Esophagus squamous epithelium (tissue), 5 donors: ENCODE data around the gene SERPINA1. TPM values are rescaled to one million over a fixed set of nuclear protein-coding genes. Genes with fewer than 3 reads are reported as not detected.

Experiments used
- DNase-seq: peaks from one replicate; lab custom pipeline; 2025; lab: John Stamatoyannopoulos, UW
- H3K27ac ChIP-seq, 4 donors: fragments of 200-600 bp; sonication (generic); one replicate each; pipeline ENCODE4 v1.5.1; 2016 to 2019; ENCODE audit warnings: mild to moderate bottlenecking in 1 of 4
- H3K27me3 ChIP-seq, 4 donors: fragments of 200-600 bp; sonication (generic); 1 replicate in 3 of 4; 2 replicates in 1 of 4; pipeline versions ENCODE4 v1.5.1 to v1.6.0; 2017 to 2021; ENCODE audit warnings: antibody characterized with exemption in 1 of 4
- H3K36me3 ChIP-seq, 3 donors: fragments of 200-600 bp; sonication (generic); one replicate each; pipeline ENCODE4 v1.5.1; 2016 to 2019
- H3K4me1 ChIP-seq, 3 donors: fragments of 200-600 bp; sonication (generic); one replicate each; pipeline ENCODE4 v1.5.1; 2017 to 2019
- H3K4me3 ChIP-seq, 4 donors: fragments of 200-600 bp; sonication (generic); 1 replicate in 3 of 4; 2 replicates in 1 of 4; pipeline ENCODE4 v1.5.1; 2016 to 2019; ENCODE audit warnings: mild to moderate bottlenecking in 2 of 4, moderate library complexity in 1 of 4
- H3K9me3 ChIP-seq, 3 donors: fragments of 200-600 bp; sonication (generic); one replicate each; pipeline ENCODE4 v1.5.1; 2016 to 2019
- CTCF ChIP-seq, 6 experiments: fragments of 450-650 bp in 4 of 6; fragments of 200-600 bp in 2 of 6; sonication (generic) in 2 of 6; IDR thresholded peaks; one replicate each; pipeline ENCODE4 v1.5.1; 2016 to 2019; ENCODE audit warnings: antibody characterized with exemption in 6 of 6, mild to moderate bottlenecking in 4 of 6, moderate library complexity in 4 of 6
- POLR2A ChIP-seq, 4 donors: fragments of 450-650 bp; IDR thresholded peaks; one replicate each; pipeline ENCODE4 v1.6.1; 2017; ENCODE audit warnings: antibody characterized with exemption in 4 of 4, mild to moderate bottlenecking in 4 of 4, moderate library complexity in 3 of 4
- WGBS, 2 donors: methylation state at CpG; one replicate each; pipeline ENCODE4 v1.1.5; 2018; 5-methylcytosine and 5-hydroxymethylcytosine counted together
- intact Hi-C: fragments of 100-400 bp; cut with DNase I; formaldehyde crosslinking; loops from one replicate; pipeline ENCODE4 v1.15.0; 2022
- total RNA-seq, 4 donors: library from RNA; depleted of rRNA; stranded (reverse); fragments of >200 nt; gene quantifications; one replicate each; pipeline ENCODE4 v1.1.0, GENCODE V29; 2016
- donor health status: DM: yes; HTN: yes; CAD: no.

The SERPINA1 gene
- total RNA-seq, 4 donors from 2014 or later: 1.7 to 16.4 (median 5.8) TPM

- no peak overlapping the region for H3K27ac ChIP-seq
- no peak overlapping the region for H3K4me3 ChIP-seq
- DNase-seq: no peak
- intact Hi-C loops: no loop called here
- WGBS, 2 donors: 86 to 100% methylated on average over 1 to 3 of the region's 3 CpGs
- TF ChIP-seq CTCF (IDR thresholded peaks at IDR 0.05) (no peak), POLR2A (IDR thresholded peaks at IDR 0.05) (no peak)
- H3K9me3 ChIP-seq: no peaks in the 10 kb centered on the region
- no peaks in the 10 kb centered on the region for H3K36me3 ChIP-seq
- peaks cover 0 to 2% (median 0%) of the 10 kb centered on the region in 4 donors for H3K27me3 ChIP-seq
- peaks cover 0 to 9% (median 0%) of the 10 kb centered on the region in 3 donors for H3K4me1 ChIP-seq
Measured at GRCh38 chr14:94383777-94384176, 4.6 kb downstream of the SERPINA1 start.

GRCh38 chr14:94382716-94383596 lies 5.4 kb downstream of the SERPINA1 start:
- intact Hi-C loops: no loop called here

GRCh38 chr14:94382099-94382715 lies 6.2 kb downstream of the SERPINA1 start:
- Histone ChIP-seq H3K9me3 (no peaks in the 10 kb centered on the region), H3K27me3 (peaks cover 0 to 11% (median 0%) of the 10 kb centered on the region in 4 donors), H3K4me3 (no peak overlapping the region), H3K36me3 (no peaks in the 10 kb centered on the region), H3K27ac (no peak overlapping the region), H3K4me1 (peaks cover 0 to 9% (median 0%) of the 10 kb centered on the region in 3 donors)
- no peak for TF ChIP-seq POLR2A (IDR thresholded peaks at IDR 0.05)
- TF ChIP-seq CTCF (IDR thresholded peaks at IDR 0.05): no peak
- DNase-seq: no peak
- intact Hi-C loops: no loop called here
- WGBS, 2 donors: 77 to 84% methylated on average over 4 of the region's 4 CpGs

More at GRCh38 chr14:94382716-94383596, 5.4 kb downstream of the SERPINA1 start:
- H3K27me3 ChIP-seq: peaks cover 0 to 8% (median 0%) of the 10 kb centered on the region in 4 donors
- TF ChIP-seq CTCF (IDR thresholded peaks at IDR 0.05) (no peak), POLR2A (IDR thresholded peaks at IDR 0.05) (no peak)
- no peak for DNase-seq
- WGBS, 2 donors: 79 to 82% methylated on average over 6 to 16 of the region's 18 CpGs
- H3K4me3 ChIP-seq: no peak overlapping the region
- H3K36me3 ChIP-seq: no peaks in the 10 kb centered on the region
- H3K27ac ChIP-seq: no peak overlapping the region
- H3K9me3 ChIP-seq: no peaks in the 10 kb centered on the region
- H3K4me1 ChIP-seq: peaks cover 0 to 9% (median 0%) of the 10 kb centered on the region in 3 donors

GRCh38 chr14:94381149-94382030 lies 7.0 kb downstream of the SERPINA1 start:
- 74 to 81% methylated on average over 6 to 7 of the region's 7 CpGs for WGBS, 2 donors
- Histone ChIP-seq H3K27ac (no peak overlapping the region), H3K4me3 (no peak overlapping the region), H3K36me3 (no peaks in the 10 kb centered on the region), H3K4me1 (peaks cover 0 to 9% (median 0%) of the 10 kb centered on the region in 3 donors), H3K9me3 (no peaks in the 10 kb centered on the region), H3K27me3 (peaks cover 0 to 11% (median 0%) of the 10 kb centered on the region in 4 donors)
- intact Hi-C loops: no loop called here
- DNase-seq: no peak
- TF ChIP-seq POLR2A (IDR thresholded peaks at IDR 0.05) (no peak), CTCF (IDR thresholded peaks at IDR 0.05) (no peak)
